Stimulated activated CD4-positive, alpha-beta T cell treated with anti-CD3 and anti-CD28 coated beads, Interleukin-1b, Interleukin-23, amount 100 ng/mL, for 48 hours (primary cell): ENCODE data around the gene EEPD1.
A peak's percentile ranks its signal among the peaks of the same experiment; 100 is the strongest.

Source experiments
- DNase-seq: peaks from one replicate; pipeline ENCODE4 v3.0.0-alpha.2; 2020

The EEPD1 gene

GRCh38 chr7:36262309-36263094 lies 109.4 kb downstream of the EEPD1 start:
- DNase-seq = no peak

- no peak for DNase-seq
These were observed 110.0 kb downstream of the EEPD1 start for GRCh38 chr7:36263095-36263484.

- DNase-seq = no peak
These were observed 111.2 kb downstream of the EEPD1 start for GRCh38 chr7:36264123-36264801.

GRCh38 chr7:36264913-36265516 lies 112.0 kb downstream of the EEPD1 start:
- no peak for DNase-seq

GRCh38 chr7:36265680-36266079 lies 112.6 kb downstream of the EEPD1 start:
- DNase-seq = no peak

GRCh38 chr7:36266190-36266589 lies 113.1 kb downstream of the EEPD1 start:
- DNase-seq = no peak

- no peak for DNase-seq
These were observed 113.6 kb downstream of the EEPD1 start for GRCh38 chr7:36266683-36267082.

- no peak for DNase-seq
These were observed 119.1 kb downstream of the EEPD1 start for GRCh38 chr7:36272211-36272566.

GRCh38 chr7:36272567-36273269 lies 119.7 kb downstream of the EEPD1 start:
- no peak for DNase-seq

GRCh38 chr7:36273836-36274235 lies 120.8 kb downstream of the EEPD1 start:
- DNase-seq = no peak

GRCh38 chr7:36275735-36276284 lies 122.8 kb downstream of the EEPD1 start:
- DNase-seq = no peak

GRCh38 chr7:36276428-36277248 lies 123.6 kb downstream of the EEPD1 start:
- DNase-seq = no peak

- no peak for DNase-seq
These were observed 124.1 kb downstream of the EEPD1 start for GRCh38 chr7:36277249-36277542.

GRCh38 chr7:36278069-36278619 lies 125.1 kb downstream of the EEPD1 start:
- no peak for DNase-seq

GRCh38 chr7:36278620-36279172 lies 125.6 kb downstream of the EEPD1 start:
- DNase-seq = no peak

GRCh38 chr7:36279200-36279925 lies 126.3 kb downstream of the EEPD1 start:
- no peak for DNase-seq

GRCh38 chr7:36279926-36280315 lies 126.9 kb downstream of the EEPD1 start:
- DNase-seq = no peak

- DNase-seq = peak; percentile 12
These were observed 128.1 kb downstream of the EEPD1 start for GRCh38 chr7:36280840-36281812.

- no peak for DNase-seq
These were observed 129.1 kb downstream of the EEPD1 start for GRCh38 chr7:36281945-36282717.
